Right lobe of liver (tissue), 6 donors: ENCODE data around the gene ZSCAN30. TPM values are rescaled to one million over a fixed set of nuclear protein-coding genes. Genes with fewer than 3 reads are reported as not detected.

Experiments used
- ATAC-seq, 4 donors: fragments of 200-7000 bp; cut with Tn5 transposase; one replicate each; pipeline ENCODE4 v1.9.1; 2020; ENCODE audit warnings: mild to moderate bottlenecking in 4 of 4, moderate library complexity in 4 of 4
- DNase-seq, 3 donors: peaks; one replicate each; pipeline ENCODE4 v3.0.0-alpha.2; 2020
- H3K27ac ChIP-seq, 3 donors: fragments of 200-600 bp; one replicate each; pipeline ENCODE4 v1.8.0; 2022
- H3K27me3 ChIP-seq, 2 donors: fragments of 200-600 bp; one replicate each; pipeline ENCODE4 v1.8.0; 2022
- H3K36me3 ChIP-seq, 4 donors: fragments of 200-600 bp; sonication (generic) in 1 of 4; one replicate each; pipeline versions ENCODE4 v1.5.1 to v1.8.0; 2017 to 2022; ENCODE audit warnings: control low read depth in 1 of 4
- H3K4me1 ChIP-seq, 4 donors: fragments of 200-600 bp; sonication (generic) in 1 of 4; one replicate each; pipeline versions ENCODE4 v1.5.1 to v1.8.0; 2017 to 2022; ENCODE audit warnings: control low read depth in 1 of 4
- H3K4me3 ChIP-seq, 3 donors: fragments of 200-600 bp; one replicate each; pipeline ENCODE4 v1.8.0; 2022
- H3K9me3 ChIP-seq, 4 donors: fragments of 200-600 bp; sonication (generic) in 1 of 4; one replicate each; pipeline versions ENCODE4 v1.5.1 to v1.8.0; 2017 to 2022; ENCODE audit warnings: control low read depth in 1 of 4
- CTCF ChIP-seq, 4 donors: fragments of 200-600 bp in 3 of 4; fragments of 450-650 bp in 1 of 4; IDR thresholded peaks; one replicate each; pipeline versions ENCODE4 v1.5.1 to v1.8.0; 2016 to 2022; ENCODE audit warnings: antibody characterized with exemption in 4 of 4, mild to moderate bottlenecking in 2 of 4
- POLR2A ChIP-seq: fragments of 450-650 bp; IDR thresholded peaks from one replicate; pipeline ENCODE4 v1.6.1; 2017; ENCODE audit warnings: antibody characterized with exemption, mild to moderate bottlenecking
- WGBS: methylation state at CpG from one replicate; pipeline ENCODE4 v1.1.6; 2018; ENCODE audit warnings: low coverage, low lambda C conversion rate; ENCODE audit not compliant: insufficient coverage; ENCODE audit errors: missing lambda C conversion rate; 5-methylcytosine and 5-hydroxymethylcytosine counted together
- intact Hi-C, 2 donors: fragments of 100-400 bp; cut with DNase I; formaldehyde crosslinking; loops; one replicate each; pipeline versions ENCODE4 v1.11.2 to v1.14.1; 2022
- total RNA-seq, 6 experiments: library from RNA; depleted of rRNA in 2 of 6; stranded (reverse); fragments of >200 nt in 2 of 6; fragmentation: NEBNext Ultra II Directional in 3 of 6; extraction: Animal tissue kit (Norgen Biotek cat#: 25700) in 3 of 6; gene quantifications; one replicate each; pipeline versions ENCODE4 v1.1.0 to v1.2.4, GENCODE V29; 2016 to 2023
- donor health status: DM: no; HTN: yes; CAD: no.
- donor health status: DM: no; HTN: no; CAD: no.
- donor health status: DM: no; HTN: no; CAD: no.
- donor health status: DM: no; HTN: yes; CAD: no.
- donor health status: DM: no; HTN: yes; CAD: no.

Gene ZSCAN30
- total RNA-seq, 6 experiments from 2014 or later = 4.3 to 6.0 (median 5.0) TPM

DNA sequence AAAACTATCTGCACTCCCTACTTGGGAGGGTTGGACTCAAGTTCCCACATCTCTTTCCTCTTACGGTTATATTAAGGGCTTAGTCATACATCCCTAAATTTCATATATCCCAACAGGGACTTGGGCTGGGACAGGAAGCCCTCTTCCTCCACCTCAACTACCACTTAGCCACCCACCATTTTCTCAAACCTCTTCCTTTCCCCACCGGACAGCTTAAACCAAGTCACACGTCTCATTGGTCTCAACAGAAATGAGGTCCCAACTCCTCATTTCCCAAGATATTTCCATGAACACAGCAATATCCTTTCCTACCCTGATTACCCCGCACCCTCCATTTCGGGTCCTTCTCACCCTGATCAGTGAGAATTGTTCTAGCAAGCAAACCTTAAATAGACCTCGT is 736 bp downstream of the ZSCAN30 start:
- H3K27ac ChIP-seq = peak overlapping the region; percentile 78 to 84 (median 80)
- no peaks in the 10 kb centered on the region for H3K9me3 ChIP-seq
- whole genome bisulfite sequencing = 10% methylated on average over 6 of the region's 6 CpGs
- ATAC-seq (peak in 1 of 4 donors; percentile 3), DNase-seq (no peak)
- no peaks in the 10 kb centered on the region for H3K27me3 ChIP-seq
- TF ChIP-seq CTCF (IDR thresholded peaks at IDR 0.05) = no peak
- TF ChIP-seq POLR2A = no peak
- no peaks in the 10 kb centered on the region for H3K36me3 ChIP-seq
- peak overlapping the region; percentile 69 to 83 (median 76) for H3K4me3 ChIP-seq
- H3K4me1 ChIP-seq = peaks cover 0 to 22% (median 2%) of the 10 kb centered on the region in 4 donors
- intact Hi-C loops = no loop called here

GRCh38 chr18:35284841-35285240 is 5.2 kb downstream of the ZSCAN30 start:
- no peaks in the 10 kb centered on the region for H3K9me3 ChIP-seq
- no peak overlapping the region for H3K27ac ChIP-seq
- intact Hi-C loops = no loop called here
- no peak for DNase-seq
- no CpG with 5 or more reads among the region's 3 CpGs for WGBS
- TF ChIP-seq CTCF (IDR thresholded peaks at IDR 0.05) (no peak), POLR2A (no peak)
- ATAC-seq = no peak
- no peak overlapping the region for H3K4me3 ChIP-seq
- H3K27me3 ChIP-seq = no peaks in the 10 kb centered on the region
- peaks cover 0 to 9% (median 2%) of the 10 kb centered on the region in 4 donors for H3K4me1 ChIP-seq
- no peaks in the 10 kb centered on the region for H3K36me3 ChIP-seq

- Histone ChIP-seq H3K9me3 (no peaks in the 10 kb centered on the region), H3K27ac (no peak overlapping the region), H3K4me1 (peaks cover 0 to 5% (median under 1%) of the 10 kb centered on the region in 4 donors), H3K4me3 (no peak overlapping the region), H3K27me3 (no peaks in the 10 kb centered on the region), H3K36me3 (no peaks in the 10 kb centered on the region)
- intact Hi-C loops = no loop called here
- TF ChIP-seq POLR2A (no peak), CTCF (IDR thresholded peaks at IDR 0.05) (no peak)
- ATAC-seq (no peak), DNase-seq (no peak)
- no CpG with 5 or more reads among the region's 7 CpGs for WGBS
Measured at GRCh38 chr18:35283923-35284794, 5.9 kb downstream of the ZSCAN30 start.

DNA sequence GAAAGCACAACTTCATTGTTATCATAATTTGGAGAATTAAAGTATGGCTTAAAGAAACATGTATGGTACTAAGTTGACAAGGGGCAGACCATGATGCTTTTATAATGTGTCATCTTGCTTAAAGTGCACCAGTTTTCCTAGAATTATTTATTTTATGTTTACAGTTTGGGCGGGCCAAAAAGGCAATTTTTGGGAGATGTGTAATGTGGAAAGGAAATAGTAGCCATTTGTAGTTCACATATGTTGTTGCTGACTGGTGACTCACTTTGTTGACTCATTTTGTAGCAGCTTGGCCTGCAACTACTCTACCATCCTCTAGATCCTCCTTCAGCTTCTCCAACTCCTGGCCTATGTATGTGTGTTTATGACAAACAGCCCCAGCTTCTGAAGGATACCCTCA is 7.7 kb downstream of the ZSCAN30 start:
- intact Hi-C loops = no loop called here
- no peaks in the 10 kb centered on the region for H3K4me1 ChIP-seq
- peak in 1 of 4 donors; percentile 28 for ATAC-seq

More for the DNA sequence above, 7.7 kb downstream of the ZSCAN30 start:
- no peak for TF ChIP-seq CTCF (IDR thresholded peaks at IDR 0.05)
- 83% methylated on average over 1 of the region's 1 CpG for WGBS
- no peaks in the 10 kb centered on the region for H3K36me3 ChIP-seq
- no peaks in the 10 kb centered on the region for H3K27me3 ChIP-seq
- no peak overlapping the region for H3K4me3 ChIP-seq
- no peaks in the 10 kb centered on the region for H3K9me3 ChIP-seq
- no peak for DNase-seq
- H3K27ac ChIP-seq = no peak overlapping the region
